Stimulated activated CD4-positive, alpha-beta T cell treated with anti-CD3 and anti-CD28 coated beads, TNF-alpha, amount 100 ng/mL, for 1 hour (primary cell): ENCODE data around the gene CCM2.

Source experiments
- DNase-seq, 3 donors: peaks; one replicate each; pipeline ENCODE4 v3.0.0-alpha.2; 2020; ENCODE audit warnings: low read depth in 3 of 3, low spot score in 1 of 3

Gene CCM2

GRCh38 chr7:45000093-45001032 is at the start of gene CCM2:
CCM2 (plus strand) TSS chr7:45000201; CDS start chr7:45000334, 133 bp downstream.
- no peak for DNase-seq

- no peak for DNase-seq
Measured at GRCh38 chr7:44953156-44953555, 46.8 kb upstream of the CCM2 start.

GRCh38 chr7:44955733-44956132 is 44.3 kb upstream of the CCM2 start:
- DNase-seq, result no peak

- no peak for DNase-seq
Measured at GRCh38 chr7:44956157-44956766, 43.7 kb upstream of the CCM2 start.

- no peak for DNase-seq
Measured at GRCh38 chr7:44958645-44959344, 41.2 kb upstream of the CCM2 start.

- DNase-seq, result no peak
Measured at GRCh38 chr7:44959433-44959951, 40.5 kb upstream of the CCM2 start.

GRCh38 chr7:44960011-44960580 is 39.9 kb upstream of the CCM2 start:
- no peak for DNase-seq

GRCh38 chr7:44961844-44962482 is 38.0 kb upstream of the CCM2 start:
- DNase-seq, result no peak

- DNase-seq, result no peak
Measured at GRCh38 chr7:44962483-44963251, 37.3 kb upstream of the CCM2 start.

GRCh38 chr7:44963364-44964290 is 36.4 kb upstream of the CCM2 start:
- no peak for DNase-seq

GRCh38 chr7:44964384-44964830 is 35.6 kb upstream of the CCM2 start:
- DNase-seq, result no peak

GRCh38 chr7:44964831-44965440 is 35.1 kb upstream of the CCM2 start:
- DNase-seq, result no peak

- DNase-seq, result no peak
Measured at GRCh38 chr7:44965441-44965903, 34.5 kb upstream of the CCM2 start.

GRCh38 chr7:44965937-44966730 is 33.9 kb upstream of the CCM2 start:
- no peak for DNase-seq

GRCh38 chr7:44966731-44967538 is 33.1 kb upstream of the CCM2 start:
- DNase-seq, result no peak

GRCh38 chr7:44967571-44968446 is 32.2 kb upstream of the CCM2 start:
- no peak for DNase-seq
